Keratinocyte (primary cell): ENCODE data around the gene ABHD4. TPM values are rescaled to one million over a fixed set of nuclear protein-coding genes. Genes with fewer than 3 reads are reported as not detected.

Source experiments
- DNase-seq: peaks from one replicate; pipeline ENCODE4 v3.0.0-alpha.2; 2011; ENCODE audit warnings: low read depth, missing footprints, low spot score
- FAIRE-seq: peaks from 2 replicates; lab custom pipeline; 2011; peaks lifted over from hg19 to GRCh38; lab: Jason Lieb, UNC
- H2AFZ ChIP-seq: 2 replicates; pipeline ENCODE4 v1.6.0; 2012; ENCODE audit warnings: low read length, control low read depth, inconsistent platforms; ENCODE audit not compliant: control insufficient read depth
- H3K27ac ChIP-seq: 2 replicates; pipeline ENCODE4 v1.5.1; 2011; ENCODE audit warnings: low read length; ENCODE audit not compliant: control insufficient read depth, insufficient read depth
- H3K27me3 ChIP-seq: 3 replicates; pipeline ENCODE4 v1.6.0; 2011; ENCODE audit warnings: low read length; ENCODE audit not compliant: control insufficient read depth, insufficient read depth; ENCODE audit errors: extremely low read depth
- H3K36me3 ChIP-seq, 2 experiments: 2 replicates in 1 of 2; 3 replicates in 1 of 2; pipeline ENCODE4 v1.5.1; 2011; ENCODE audit warnings: low read length in 2 of 2, mild to moderate bottlenecking in 1 of 2; ENCODE audit not compliant: control insufficient read depth in 2 of 2, insufficient read depth in 2 of 2; ENCODE audit errors: extremely low read depth in 1 of 2
- H3K4me1 ChIP-seq: 3 replicates; pipeline ENCODE4 v1.5.1; 2011; ENCODE audit warnings: low read length; ENCODE audit not compliant: control insufficient read depth, insufficient read depth; ENCODE audit errors: extremely low read depth
- H3K4me2 ChIP-seq: 3 replicates; pipeline ENCODE4 v1.6.0; 2011; ENCODE audit warnings: low read depth, low read length; ENCODE audit not compliant: control insufficient read depth, insufficient read depth; ENCODE audit errors: extremely low read depth
- H3K4me3 ChIP-seq, 3 experiments: fragments of 200-600 bp in 1 of 3; sonication (generic) in 1 of 3; 2 replicates in 2 of 3; 3 replicates in 1 of 3; pipeline ENCODE4 v1.5.1; 2011 to 2016; ENCODE audit warnings: low read length in 3 of 3, mild to moderate bottlenecking in 3 of 3, control low read depth in 2 of 3, inconsistent platforms in 1 of 3, low read depth in 1 of 3, mixed read lengths in 1 of 3, mixed run types in 1 of 3, moderate library complexity in 1 of 3; ENCODE audit not compliant: control insufficient read depth in 2 of 3, insufficient read depth in 2 of 3; ENCODE audit errors: extremely low read depth in 1 of 3
- H3K79me2 ChIP-seq: 2 replicates; pipeline ENCODE4 v1.6.0; 2012; ENCODE audit warnings: low read length; ENCODE audit not compliant: control insufficient read depth, insufficient read depth
- H3K9ac ChIP-seq: 3 replicates; pipeline ENCODE4 v1.6.0; 2011; ENCODE audit warnings: low read length; ENCODE audit not compliant: control insufficient read depth, insufficient read depth; ENCODE audit errors: extremely low read depth
- H3K9me1 ChIP-seq: 3 replicates; pipeline ENCODE4 v1.6.0; 2011; ENCODE audit warnings: low read length; ENCODE audit not compliant: control insufficient read depth, insufficient read depth; ENCODE audit errors: extremely low read depth
- H3K9me3 ChIP-seq: 2 replicates; pipeline ENCODE4 v1.5.1; 2012; ENCODE audit warnings: low read depth, low read length; ENCODE audit not compliant: control insufficient read depth
- H4K20me1 ChIP-seq: 3 replicates; pipeline ENCODE4 v1.6.0; 2011; ENCODE audit warnings: low read length; ENCODE audit not compliant: control insufficient read depth, insufficient read depth; ENCODE audit errors: extremely low read depth
- CTCF ChIP-seq, 3 experiments: IDR thresholded peaks in 1 of 3; conservative IDR thresholded peaks in 1 of 3; optimal IDR thresholded peaks in 1 of 3; 2 replicates in 2 of 3; 3 replicates in 1 of 3; pipeline versions ENCODE3 to v1.5.1; 2011; ENCODE audit warnings: low read length in 3 of 3, mild to moderate bottlenecking in 3 of 3, moderate library complexity in 2 of 3, control low read depth in 1 of 3, inconsistent platforms in 1 of 3; ENCODE audit not compliant: insufficient read depth in 2 of 3; ENCODE audit errors: extremely low read depth in 1 of 3
- EZH2 ChIP-seq: IDR thresholded peaks from one replicate; pipeline ENCODE4 v1.6.1; 2012; ENCODE audit warnings: inconsistent platforms, mild to moderate bottlenecking, low read length, moderate library complexity
- dilution Hi-C: fragments of 300-500 bp; cut with MboI; formaldehyde crosslinking; loops from one replicate; pipeline ENCODE4 v1.7.0; 2020; ENCODE audit warnings: low sequenced_read_pairs; ENCODE audit not compliant: extremely low pct_ligation_motif_present
- polyA plus RNA-seq, 5 experiments: library from polyadenylated mRNA; depleted of rRNA in 3 of 5; stranded (reverse) in 3 of 5; stranded (forward) in 1 of 5; unstranded in 1 of 5; fragments of >200 nt; gene quantifications; 1 replicate in 1 of 5; 2 replicates in 3 of 5; 3 replicates in 1 of 5; pipeline versions ENCODE4 v1.2.1 to v1.2.3, GENCODE V29; 2011 to 2012; ENCODE audit warnings: missing spikeins in 2 of 5, low read depth in 1 of 5, low replicate concordance in 1 of 5

Gene ABHD4
- polyA plus RNA-seq, 1 donor (not counting 4 experiments of a cell fraction or from before 2014, with no cell fraction given), result 17.7 TPM

GRCh38 chr14:22601996-22602395, 3.9 kb downstream of the ABHD4 start:
- no peak for FAIRE-seq
- Histone ChIP-seq H3K4me2 (no peak overlapping the region), H2AFZ (no peak overlapping the region), H3K27ac (no peak overlapping the region), H4K20me1 (no peaks in the 10 kb centered on the region), H3K4me1 (peaks cover 26% of the 10 kb centered on the region), H3K9ac (no peak overlapping the region), H3K27me3 (no peaks in the 10 kb centered on the region), H3K9me3 (no peaks in the 10 kb centered on the region), H3K4me3 (no peak overlapping the region), H3K79me2 (peaks cover 8% of the 10 kb centered on the region), H3K36me3 (peaks cover 14 to 18% of the 10 kb centered on the region in 2 experiments), H3K9me1 (no peaks in the 10 kb centered on the region)
- TF ChIP-seq EZH2, result no peak
- TF ChIP-seq CTCF (optimal IDR thresholded peaks at IDR 0.05 in 1 of 3, IDR thresholded peaks at IDR 0.05 in 1 of 3, conservative IDR thresholded peaks at IDR 0.05 in 1 of 3; ENCODE audit: extremely low read depth in 1 of 3, insufficient read depth in 2 of 3, low read length in 3 of 3), result no peak
- no peak for DNase-seq
- dilution Hi-C loops, result no loop called here

GRCh38 chr14:22602862-22603261, 4.8 kb downstream of the ABHD4 start:
- H3K27ac ChIP-seq, result peak overlapping the region; percentile 19
- H3K9ac ChIP-seq, result no peak overlapping the region
- H3K4me3 ChIP-seq, result no peak overlapping the region
- peaks cover 18 to 27% of the 10 kb centered on the region in 2 experiments for H3K36me3 ChIP-seq
- DNase-seq (no peak), FAIRE-seq (peak; percentile 13)
- peaks cover 26% of the 10 kb centered on the region for H3K4me1 ChIP-seq
- H3K9me1 ChIP-seq, result no peaks in the 10 kb centered on the region
- no peaks in the 10 kb centered on the region for H3K9me3 ChIP-seq
- no peak for TF ChIP-seq CTCF (optimal IDR thresholded peaks at IDR 0.05 in 1 of 3, IDR thresholded peaks at IDR 0.05 in 1 of 3, conservative IDR thresholded peaks at IDR 0.05 in 1 of 3; ENCODE audit: extremely low read depth in 1 of 3, insufficient read depth in 2 of 3, low read length in 3 of 3)
- no peak for TF ChIP-seq EZH2
- H3K79me2 ChIP-seq, result peaks cover 8% of the 10 kb centered on the region
- dilution Hi-C loops, result no loop called here
- H2AFZ ChIP-seq, result no peak overlapping the region
- H4K20me1 ChIP-seq, result no peaks in the 10 kb centered on the region
- H3K27me3 ChIP-seq, result no peaks in the 10 kb centered on the region
- no peak overlapping the region for H3K4me2 ChIP-seq
